ENCODE results near the gene TINAG. TPM values are rescaled to one million over a fixed set of nuclear protein-coding genes. Genes with fewer than 3 reads are reported as not detected.

TINAG gene
- total RNA-seq, 1 experiment from 2014 or later = not detected

DNA sequence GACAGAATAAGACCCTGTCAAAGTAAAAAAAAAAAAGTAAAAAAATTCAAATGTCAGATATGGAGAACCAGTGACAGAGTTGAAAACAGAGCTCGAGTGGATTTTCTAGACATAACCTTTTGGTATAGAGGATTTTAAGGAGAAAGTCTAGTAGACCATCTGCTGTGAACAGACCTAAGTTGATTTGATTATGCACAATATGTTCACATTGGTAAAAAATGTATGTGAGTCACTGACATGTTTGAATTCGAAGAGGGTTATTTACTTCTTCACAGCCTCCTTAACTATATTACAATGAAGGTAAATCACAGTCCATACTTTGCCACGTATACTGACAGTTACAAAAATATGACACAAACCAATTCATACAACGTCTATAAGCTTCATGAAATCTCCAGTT, 7.4 kb downstream of the TINAG start:
- DNase-seq (ENCODE audit: low read depth, low spot score) (no peak), ATAC-seq (no peak)
- H3K27ac ChIP-seq (ENCODE audit: low read depth, low read length) = no peak overlapping the region
- intact Hi-C loops (cut with micrococcal nuclease) = no loop called here
- H3K9me2 ChIP-seq (ENCODE audit: insufficient read depth) = 0 out of 2 replicates have a peak, but pooled peaks cover 3% of the 10 kb centered on the region
- TF ChIP-seq POLR2A (IDR thresholded peaks at IDR 0.05; ENCODE audit: borderline replicate concordance, extremely low read depth, insufficient read depth, insufficient read length) (no peak), EZH2 (IDR thresholded peaks at IDR 0.05) (no peak), ZFX (IDR thresholded peaks at IDR 0.05) (no peak), ZBTB33 (IDR thresholded peaks at IDR 0.05; ENCODE audit: extremely low read depth, insufficient replicate concordance, low read length) (no peak), POLR2AphosphoS5 (IDR thresholded peaks at IDR 0.05; ENCODE audit: low read depth, low read length) (no peak), CBX3 (IDR thresholded peaks at IDR 0.05; ENCODE audit: low read depth) (no peak), CEBPB (IDR thresholded peaks at IDR 0.05; ENCODE audit: low read depth) (no peak), SRF (IDR thresholded peaks at IDR 0.05; ENCODE audit: low read depth) (no peak), ZNF274 (IDR thresholded peaks at IDR 0.05; ENCODE audit: low read depth, low read length) (no peak), YY1 (IDR thresholded peaks at IDR 0.05; ENCODE audit: extremely low read depth, insufficient replicate concordance, low read depth, low read length) (no peak), ELF1 (IDR thresholded peaks at IDR 0.05; ENCODE audit: borderline replicate concordance, low read depth) (no peak), FOSL1 (IDR thresholded peaks at IDR 0.05; ENCODE audit: low read depth) (no peak), TCF7L2 (IDR thresholded peaks at IDR 0.05; ENCODE audit: borderline replicate concordance, extremely low read depth, insufficient read depth, insufficient read length) (no peak), EGR1 (IDR thresholded peaks at IDR 0.05; ENCODE audit: low read depth) (no peak)
- TF ChIP-seq, protein P1, sequence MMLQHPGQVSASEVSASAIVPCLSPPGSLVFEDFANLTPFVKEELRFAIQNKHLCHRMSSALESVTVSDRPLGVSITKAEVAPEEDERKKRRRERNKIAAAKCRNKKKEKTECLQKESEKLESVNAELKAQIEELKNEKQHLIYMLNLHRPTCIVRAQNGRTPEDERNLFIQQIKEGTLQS (IDR thresholded peaks at IDR 0.05) = no peak
- no peak overlapping the region for H3K4me2 ChIP-seq (ENCODE audit: low read length)
- no peaks in the 10 kb centered on the region for H3K79me2 ChIP-seq (ENCODE audit: insufficient read depth, low read length)
- CTCF ChIA-PET = no interaction called here
- H2AFZ ChIP-seq (ENCODE audit: low read depth, low read length, poor library complexity, severe bottlenecking) = no peak overlapping the region
- no peak overlapping the region for H3K4me3 ChIP-seq (replicated peaks in 1 of 2; ENCODE audit: low read depth in 1 of 2, low read length in 2 of 2)
- no peaks in the 10 kb centered on the region for H3K36me3 ChIP-seq (ENCODE audit: control insufficient read depth in 1 of 2, insufficient read depth in 2 of 2, low read length in 2 of 2)
- no peaks in the 10 kb centered on the region for H3K27me3 ChIP-seq (ENCODE audit: insufficient read depth, low read length)
- no peaks in the 10 kb centered on the region for H4K20me1 ChIP-seq (ENCODE audit: insufficient read depth)
- H3K4me1 ChIP-seq (ENCODE audit: control insufficient read depth in 1 of 2, insufficient read depth in 2 of 2, low read length in 2 of 2) = no peaks in the 10 kb centered on the region
- RAD21 ChIA-PET (ENCODE audit: low non-redundant PET in 1 of 2, low total read pairs in 2 of 2, uncharacterized antibody in 2 of 2, unreplicated experiment in 2 of 2) = no interaction called here
- no peak overlapping the region for H3K9ac ChIP-seq (ENCODE audit: low read length)
- no TSS peak for BruUV-seq (replicated peaks)
- H3K9me3 ChIP-seq (ENCODE audit: control insufficient read depth in 1 of 2, insufficient read depth in 1 of 2, low read depth in 1 of 2, low read length in 2 of 2) = no peaks in the 10 kb centered on the region
- POLR2A ChIA-PET = no interaction called here

All from HCT116 (cell line).